Endothelial cell of umbilical vein (primary cell): ENCODE results near the gene SLC31A2. TPM values are rescaled to one million over a fixed set of nuclear protein-coding genes. Genes with fewer than 3 reads are reported as not detected.

Experiments
- BruUV-seq: library from RNA; stranded (reverse); fragments of 400-500 nt; replicated peaks from 2 replicates; lab custom pipeline; 2021; lab: Mats Ljungman, UMichigan
- CTCF ChIA-PET: fragments of 300-600, 350-600 bp; sonication (Branson Sonifier 250); formaldehyde crosslinking; loops from one replicate; lab custom pipeline; 2021; ENCODE audit warnings: antibody characterized with exemption, inconsistent platforms; lab: Charles Lee
- POLR2A ChIA-PET: fragments of 300-600, 350-600 bp; sonication (Branson Sonifier 250); formaldehyde crosslinking; loops from one replicate; lab custom pipeline; 2021; ENCODE audit warnings: antibody characterized with exemption, inconsistent platforms; lab: Charles Lee
- DNase-seq: peaks from one replicate; pipeline ENCODE4 v3.0.0-alpha.2; 2011; ENCODE audit warnings: low read depth, low spot score
- FAIRE-seq: peaks from 2 replicates; lab custom pipeline; 2011; peaks lifted over from hg19 to GRCh38; lab: Jason Lieb, UNC
- H2AFZ ChIP-seq: 2 replicates; pipeline ENCODE4 v1.6.0; 2012; ENCODE audit warnings: low read depth, low read length, control low read depth, inconsistent platforms
- H3K27ac ChIP-seq: 2 replicates; pipeline ENCODE4 v1.5.1; 2011; ENCODE audit warnings: low read depth, mild to moderate bottlenecking, control low read depth, low read length, moderate library complexity; ENCODE audit not compliant: insufficient read depth
- H3K27me3 ChIP-seq, 2 experiments: 2 replicates each; pipeline versions ENCODE4 v1.6.0 to v1.6.1; 2011; ENCODE audit warnings: low read length in 2 of 2, mixed read lengths in 1 of 2; ENCODE audit not compliant: control insufficient read depth in 2 of 2, insufficient read depth in 2 of 2
- H3K36me3 ChIP-seq, 2 experiments: 2 replicates in 1 of 2; 3 replicates in 1 of 2; pipeline ENCODE4 v1.5.1; 2011; ENCODE audit warnings: low read length in 2 of 2, mild to moderate bottlenecking in 1 of 2, moderate library complexity in 1 of 2; ENCODE audit not compliant: control insufficient read depth in 2 of 2, insufficient read depth in 2 of 2; ENCODE audit errors: extremely low read depth in 1 of 2
- H3K4me1 ChIP-seq: 3 replicates; pipeline ENCODE4 v1.5.1; 2011; ENCODE audit warnings: mild to moderate bottlenecking, low read length; ENCODE audit not compliant: control insufficient read depth, insufficient read depth; ENCODE audit errors: extremely low read depth
- H3K4me2 ChIP-seq: 2 replicates; pipeline ENCODE4 v1.6.1; 2011; ENCODE audit warnings: low read length, control low read depth, mixed read lengths; ENCODE audit not compliant: insufficient read depth
- H3K4me3 ChIP-seq, 3 experiments: fragments of 200-600 bp in 1 of 3; sonication (generic), shearing (Covaris generic) in 1 of 3; replicated peaks in 1 of 3; 2 replicates each; pipeline ENCODE4 v1.5.1; 2011 to 2016; ENCODE audit warnings: control low read depth in 3 of 3, low read length in 3 of 3, mild to moderate bottlenecking in 2 of 3, inconsistent platforms in 1 of 3, low read depth in 1 of 3, moderate library complexity in 1 of 3; ENCODE audit not compliant: insufficient read depth in 1 of 3
- H3K79me2 ChIP-seq: 2 replicates; pipeline ENCODE4 v1.6.0; 2012; ENCODE audit warnings: low read length, inconsistent platforms; ENCODE audit not compliant: control insufficient read depth, insufficient read depth
- H3K9ac ChIP-seq: replicated peaks from 2 replicates; pipeline ENCODE3; 2011; ENCODE audit warnings: low read length, control low read depth; ENCODE audit not compliant: insufficient read depth; ENCODE audit errors: extremely low read depth
- H3K9me1 ChIP-seq: replicated peaks from 3 replicates; pipeline ENCODE4 v1.6.0; 2011; ENCODE audit warnings: mild to moderate bottlenecking, low read length; ENCODE audit not compliant: control insufficient read depth, insufficient read depth; ENCODE audit errors: extremely low read depth
- H3K9me3 ChIP-seq: replicated peaks from 2 replicates; pipeline ENCODE4 v1.5.1; 2012; ENCODE audit warnings: low read length, inconsistent platforms; ENCODE audit not compliant: control insufficient read depth, insufficient read depth
- H4K20me1 ChIP-seq: replicated peaks from 2 replicates; pipeline ENCODE3; 2011; ENCODE audit warnings: mild to moderate bottlenecking, low read length; ENCODE audit not compliant: control insufficient read depth, insufficient read depth; ENCODE audit errors: extremely low read depth
- EZH2 ChIP-seq: IDR thresholded peaks from 2 replicates; pipeline ENCODE4 v1.6.1; 2012; ENCODE audit warnings: borderline replicate concordance, low read depth, mild to moderate bottlenecking, moderate library complexity, low read length, inconsistent platforms; ENCODE audit not compliant: severe bottlenecking
- FOS ChIP-seq: IDR thresholded peaks from 2 replicates; pipeline ENCODE4 v1.6.1; 2011; ENCODE audit warnings: mild to moderate bottlenecking, low read length, moderate library complexity, borderline replicate concordance; ENCODE audit not compliant: insufficient read depth
- GATA2 ChIP-seq: IDR thresholded peaks from 2 replicates; pipeline ENCODE4 v1.7.0; 2011; ENCODE audit warnings: low read depth, mild to moderate bottlenecking, moderate library complexity, mixed read lengths, low read length; ENCODE audit not compliant: insufficient read length, insufficient read depth
- JUN ChIP-seq: IDR thresholded peaks from 2 replicates; pipeline ENCODE4 v1.6.1; 2011; ENCODE audit warnings: borderline replicate concordance, low read depth; ENCODE audit not compliant: insufficient read length, insufficient read depth
- MYC ChIP-seq: IDR thresholded peaks from one replicate; pipeline ENCODE4 v1.6.1; 2011; ENCODE audit warnings: mild to moderate bottlenecking, low read depth, low read length
- POLR2A ChIP-seq: IDR thresholded peaks from 2 replicates; pipeline ENCODE4 v1.6.1; 2012; ENCODE audit warnings: low read depth, mild to moderate bottlenecking, control low read depth, low read length
- POLR2AphosphoS5 ChIP-seq: IDR thresholded peaks from 2 replicates; pipeline ENCODE4 v1.6.1; 2012; ENCODE audit warnings: low read depth, mild to moderate bottlenecking, control low read depth, low read length, moderate library complexity; ENCODE audit not compliant: insufficient read depth
- dilution Hi-C: fragments of 300-500 bp; cut with MboI; formaldehyde crosslinking; loops from one replicate; pipeline ENCODE4 v1.15.0; 2019; ENCODE audit warnings: low sequenced_read_pairs; ENCODE audit not compliant: extremely low pct_ligation_motif_present
- intact Hi-C: fragments of 100-400 bp; cut with micrococcal nuclease; formaldehyde crosslinking; loops from one replicate; pipeline ENCODE4 v1.10.0; 2022
- polyA plus RNA-seq, 4 experiments: library from polyadenylated mRNA; depleted of rRNA in 3 of 4; stranded (reverse) in 3 of 4; unstranded in 1 of 4; fragments of >200 nt; gene quantifications; 2 replicates each; pipeline versions ENCODE4 v1.2.1 to v1.2.3, GENCODE V29; 2011 to 2012; ENCODE audit warnings: missing spikeins in 1 of 4
- total RNA-seq: library from RNA; stranded (reverse); gene quantifications from 2 replicates; pipeline ENCODE4 v1.2.3, GENCODE V29; 2021
- TF ChIP-seq, protein P1 (sequence below): IDR thresholded peaks from 2 replicates; pipeline ENCODE4 v1.6.1; 2011; ENCODE audit not compliant: insufficient read depth, insufficient read length
- TF ChIP-seq, protein P2 (sequence below), 2 donors: IDR thresholded peaks; 1 replicate in 1 of 2; 2 replicates in 1 of 2; pipeline ENCODE4 v1.5.1; 2011; ENCODE audit warnings: low read length in 2 of 2, mild to moderate bottlenecking in 2 of 2, moderate library complexity in 2 of 2, control low read depth in 1 of 2, inconsistent platforms in 1 of 2, low read depth in 1 of 2; ENCODE audit not compliant: insufficient read depth in 1 of 2; ENCODE audit errors: extremely low read depth in 1 of 2

SLC31A2 gene
- total and polyA plus RNA-seq, 2 donors (not counting 3 experiments of a cell fraction or from before 2014, with no cell fraction given), result 3.7 to 9.8 TPM

DNA sequence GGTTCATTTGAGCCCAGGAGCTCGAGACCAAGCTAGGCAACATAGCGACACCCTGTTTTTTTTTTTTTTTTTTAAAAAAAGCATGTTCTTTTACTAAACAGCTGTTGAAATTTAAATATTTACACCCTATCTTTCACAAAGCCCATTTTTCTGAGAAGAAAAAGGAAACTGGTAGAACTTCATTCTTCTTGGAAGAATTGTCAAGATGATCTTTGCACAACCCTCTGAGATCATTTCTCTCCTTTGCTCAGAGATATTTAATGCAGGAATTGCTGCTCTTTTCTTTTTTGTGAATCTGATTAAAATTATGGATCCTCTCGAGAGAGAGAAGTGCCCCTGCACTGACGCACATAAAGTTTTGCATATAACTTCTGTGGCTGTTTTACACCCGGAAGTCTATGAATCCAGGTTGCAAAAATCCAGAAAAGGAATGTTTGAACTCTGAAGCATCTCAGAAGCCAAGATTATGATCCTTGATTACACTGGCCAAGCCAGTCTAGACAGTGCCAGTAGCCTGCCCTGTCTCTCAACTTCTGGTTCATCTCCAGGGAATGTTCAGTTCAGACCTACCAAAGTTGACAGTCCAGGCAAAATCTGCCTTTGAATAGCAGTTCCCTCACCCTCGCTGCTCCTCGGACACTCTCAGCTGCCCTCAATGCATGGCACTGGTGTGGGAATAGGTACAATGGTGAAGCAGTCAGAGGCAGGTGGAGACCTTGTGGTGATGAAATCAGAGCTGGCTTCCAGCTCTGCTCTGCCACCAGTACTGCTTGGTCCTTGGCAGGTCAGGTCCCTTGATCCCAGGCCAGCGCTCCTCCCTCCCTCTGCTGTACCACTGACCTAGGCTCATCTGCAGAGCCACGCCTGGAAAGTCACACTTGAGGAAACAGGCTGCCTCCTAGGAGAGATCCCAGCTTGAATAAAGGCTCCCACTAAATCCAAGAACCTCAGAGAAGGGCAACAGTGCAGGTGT is 13.3 kb upstream of the SLC31A2 start:
- intact Hi-C loops, result no loop called here
- no peak for FAIRE-seq
- peaks cover 0 to 7% of the 10 kb centered on the region in 2 experiments for H3K27me3 ChIP-seq
- no peaks in the 10 kb centered on the region for H3K36me3 ChIP-seq
- dilution Hi-C loops, result no loop called here
- H3K27ac ChIP-seq, result no peak overlapping the region
- ChIA-PET POLR2A (no interaction called here), CTCF (interaction anchor here (1.2 kb wide), 1 partner anchor 14 kb away, joined by 3 read pairs; the partner anchor contains the start of gene SLC31A2)
- H3K4me3 ChIP-seq, result no peak overlapping the region
- no peaks in the 10 kb centered on the region for H3K9me3 ChIP-seq
- DNase-seq, result no peak
- no peak overlapping the region for H3K9ac ChIP-seq
- H2AFZ ChIP-seq, result no peak overlapping the region
- no peaks in the 10 kb centered on the region for H3K9me1 ChIP-seq
- no peak overlapping the region for H3K4me2 ChIP-seq
- H4K20me1 ChIP-seq, result no peaks in the 10 kb centered on the region
- H3K4me1 ChIP-seq, result no peaks in the 10 kb centered on the region
- H3K79me2 ChIP-seq, result no peaks in the 10 kb centered on the region
- BruUV-seq, result no TSS peak
- TF ChIP-seq MYC, result no peak
- TF ChIP-seq GATA2, result no peak
- TF ChIP-seq FOS, result no peak
- TF ChIP-seq, protein P1, sequence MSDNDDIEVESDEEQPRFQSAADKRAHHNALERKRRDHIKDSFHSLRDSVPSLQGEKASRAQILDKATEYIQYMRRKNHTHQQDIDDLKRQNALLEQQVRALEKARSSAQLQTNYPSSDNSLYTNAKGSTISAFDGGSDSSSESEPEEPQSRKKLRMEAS, result no peak
- no peak for TF ChIP-seq JUN
- no peak for TF ChIP-seq POLR2AphosphoS5
- TF ChIP-seq, protein P2, sequence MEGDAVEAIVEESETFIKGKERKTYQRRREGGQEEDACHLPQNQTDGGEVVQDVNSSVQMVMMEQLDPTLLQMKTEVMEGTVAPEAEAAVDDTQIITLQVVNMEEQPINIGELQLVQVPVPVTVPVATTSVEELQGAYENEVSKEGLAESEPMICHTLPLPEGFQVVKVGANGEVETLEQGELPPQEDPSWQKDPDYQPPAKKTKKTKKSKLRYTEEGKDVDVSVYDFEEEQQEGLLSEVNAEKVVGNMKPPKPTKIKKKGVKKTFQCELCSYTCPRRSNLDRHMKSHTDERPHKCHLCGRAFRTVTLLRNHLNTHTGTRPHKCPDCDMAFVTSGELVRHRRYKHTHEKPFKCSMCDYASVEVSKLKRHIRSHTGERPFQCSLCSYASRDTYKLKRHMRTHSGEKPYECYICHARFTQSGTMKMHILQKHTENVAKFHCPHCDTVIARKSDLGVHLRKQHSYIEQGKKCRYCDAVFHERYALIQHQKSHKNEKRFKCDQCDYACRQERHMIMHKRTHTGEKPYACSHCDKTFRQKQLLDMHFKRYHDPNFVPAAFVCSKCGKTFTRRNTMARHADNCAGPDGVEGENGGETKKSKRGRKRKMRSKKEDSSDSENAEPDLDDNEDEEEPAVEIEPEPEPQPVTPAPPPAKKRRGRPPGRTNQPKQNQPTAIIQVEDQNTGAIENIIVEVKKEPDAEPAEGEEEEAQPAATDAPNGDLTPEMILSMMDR (IDR thresholded peaks at IDR 0.05; ENCODE audit: extremely low read depth in 1 of 2, insufficient read depth in 1 of 2, low read depth in 1 of 2, low read length in 2 of 2), result no peak
- TF ChIP-seq EZH2, result no peak
- TF ChIP-seq POLR2A, result no peak
